Keratinocyte (primary cell): ENCODE data around the gene S1PR4. TPM values are rescaled to one million over a fixed set of nuclear protein-coding genes. Genes with fewer than 3 reads are reported as not detected.

Source experiments
- DNase-seq: peaks from one replicate; pipeline ENCODE4 v3.0.0-alpha.2; 2011; ENCODE audit warnings: low read depth, missing footprints, low spot score
- FAIRE-seq: peaks from 2 replicates; lab custom pipeline; 2011; peaks lifted over from hg19 to GRCh38; lab: Jason Lieb, UNC
- H2AFZ ChIP-seq: 2 replicates; pipeline ENCODE4 v1.6.0; 2012; ENCODE audit warnings: low read length, control low read depth, inconsistent platforms; ENCODE audit not compliant: control insufficient read depth
- H3K27ac ChIP-seq: 2 replicates; pipeline ENCODE4 v1.5.1; 2011; ENCODE audit warnings: low read length; ENCODE audit not compliant: control insufficient read depth, insufficient read depth
- H3K27me3 ChIP-seq: 3 replicates; pipeline ENCODE4 v1.6.0; 2011; ENCODE audit warnings: low read length; ENCODE audit not compliant: control insufficient read depth, insufficient read depth; ENCODE audit errors: extremely low read depth
- H3K36me3 ChIP-seq, 2 experiments: 2 replicates in 1 of 2; 3 replicates in 1 of 2; pipeline ENCODE4 v1.5.1; 2011; ENCODE audit warnings: low read length in 2 of 2, mild to moderate bottlenecking in 1 of 2; ENCODE audit not compliant: control insufficient read depth in 2 of 2, insufficient read depth in 2 of 2; ENCODE audit errors: extremely low read depth in 1 of 2
- H3K4me1 ChIP-seq: 3 replicates; pipeline ENCODE4 v1.5.1; 2011; ENCODE audit warnings: low read length; ENCODE audit not compliant: control insufficient read depth, insufficient read depth; ENCODE audit errors: extremely low read depth
- H3K4me2 ChIP-seq: 3 replicates; pipeline ENCODE4 v1.6.0; 2011; ENCODE audit warnings: low read depth, low read length; ENCODE audit not compliant: control insufficient read depth, insufficient read depth; ENCODE audit errors: extremely low read depth
- H3K4me3 ChIP-seq, 3 experiments: fragments of 200-600 bp in 1 of 3; sonication (generic) in 1 of 3; 2 replicates in 2 of 3; 3 replicates in 1 of 3; pipeline ENCODE4 v1.5.1; 2011 to 2016; ENCODE audit warnings: low read length in 3 of 3, mild to moderate bottlenecking in 3 of 3, control low read depth in 2 of 3, inconsistent platforms in 1 of 3, low read depth in 1 of 3, mixed read lengths in 1 of 3, mixed run types in 1 of 3, moderate library complexity in 1 of 3; ENCODE audit not compliant: control insufficient read depth in 2 of 3, insufficient read depth in 2 of 3; ENCODE audit errors: extremely low read depth in 1 of 3
- H3K79me2 ChIP-seq: 2 replicates; pipeline ENCODE4 v1.6.0; 2012; ENCODE audit warnings: low read length; ENCODE audit not compliant: control insufficient read depth, insufficient read depth
- H3K9ac ChIP-seq: 3 replicates; pipeline ENCODE4 v1.6.0; 2011; ENCODE audit warnings: low read length; ENCODE audit not compliant: control insufficient read depth, insufficient read depth; ENCODE audit errors: extremely low read depth
- H3K9me1 ChIP-seq: 3 replicates; pipeline ENCODE4 v1.6.0; 2011; ENCODE audit warnings: low read length; ENCODE audit not compliant: control insufficient read depth, insufficient read depth; ENCODE audit errors: extremely low read depth
- H3K9me3 ChIP-seq: 2 replicates; pipeline ENCODE4 v1.5.1; 2012; ENCODE audit warnings: low read depth, low read length; ENCODE audit not compliant: control insufficient read depth
- H4K20me1 ChIP-seq: 3 replicates; pipeline ENCODE4 v1.6.0; 2011; ENCODE audit warnings: low read length; ENCODE audit not compliant: control insufficient read depth, insufficient read depth; ENCODE audit errors: extremely low read depth
- CTCF ChIP-seq, 3 experiments: IDR thresholded peaks in 1 of 3; conservative IDR thresholded peaks in 1 of 3; optimal IDR thresholded peaks in 1 of 3; 2 replicates in 2 of 3; 3 replicates in 1 of 3; pipeline versions ENCODE3 to v1.5.1; 2011; ENCODE audit warnings: low read length in 3 of 3, mild to moderate bottlenecking in 3 of 3, moderate library complexity in 2 of 3, control low read depth in 1 of 3, inconsistent platforms in 1 of 3; ENCODE audit not compliant: insufficient read depth in 2 of 3; ENCODE audit errors: extremely low read depth in 1 of 3
- EZH2 ChIP-seq: IDR thresholded peaks from one replicate; pipeline ENCODE4 v1.6.1; 2012; ENCODE audit warnings: inconsistent platforms, mild to moderate bottlenecking, low read length, moderate library complexity
- dilution Hi-C: fragments of 300-500 bp; cut with MboI; formaldehyde crosslinking; loops from one replicate; pipeline ENCODE4 v1.7.0; 2020; ENCODE audit warnings: low sequenced_read_pairs; ENCODE audit not compliant: extremely low pct_ligation_motif_present
- polyA plus RNA-seq, 5 experiments: library from polyadenylated mRNA; depleted of rRNA in 3 of 5; stranded (reverse) in 3 of 5; stranded (forward) in 1 of 5; unstranded in 1 of 5; fragments of >200 nt; gene quantifications; 1 replicate in 1 of 5; 2 replicates in 3 of 5; 3 replicates in 1 of 5; pipeline versions ENCODE4 v1.2.1 to v1.2.3, GENCODE V29; 2011 to 2012; ENCODE audit warnings: missing spikeins in 2 of 5, low read depth in 1 of 5, low replicate concordance in 1 of 5

The S1PR4 gene
- polyA plus RNA-seq, 1 donor (not counting 4 experiments of a cell fraction or from before 2014, with no cell fraction given): 0.08 TPM

GRCh38 chr19:3142781-3143337, 35.7 kb upstream of the S1PR4 start:
- Histone ChIP-seq H3K27me3 (no peaks in the 10 kb centered on the region), H3K9me3 (no peaks in the 10 kb centered on the region), H3K9ac (peak overlapping the region; percentile 77), H3K4me1 (peaks cover 20% of the 10 kb centered on the region), H4K20me1 (no peaks in the 10 kb centered on the region), H3K4me2 (peak overlapping the region; percentile 76), H2AFZ (no peak overlapping the region), H3K9me1 (no peaks in the 10 kb centered on the region), H3K79me2 (peaks cover 68% of the 10 kb centered on the region), H3K27ac (peak overlapping the region; percentile 92), H3K36me3 (peaks cover 10 to 21% of the 10 kb centered on the region in 2 experiments), H3K4me3 (no peak overlapping the region)
- dilution Hi-C loops: no loop called here
- FAIRE-seq (no peak), DNase-seq (no peak)
- TF ChIP-seq CTCF (optimal IDR thresholded peaks at IDR 0.05 in 1 of 3, IDR thresholded peaks at IDR 0.05 in 1 of 3, conservative IDR thresholded peaks at IDR 0.05 in 1 of 3; ENCODE audit: extremely low read depth in 1 of 3, insufficient read depth in 2 of 3, low read length in 3 of 3): no peak
- no peak for TF ChIP-seq EZH2

GRCh38 chr19:3145909-3146676, 32.5 kb upstream of the S1PR4 start:
- H3K27ac ChIP-seq: no peak overlapping the region
- H4K20me1 ChIP-seq: no peaks in the 10 kb centered on the region
- H3K36me3 ChIP-seq: peaks cover 29 to 39% of the 10 kb centered on the region in 2 experiments
- no peaks in the 10 kb centered on the region for H3K27me3 ChIP-seq
- H3K9ac ChIP-seq: no peak overlapping the region
- H3K4me1 ChIP-seq: peaks cover 18% of the 10 kb centered on the region
- H3K9me3 ChIP-seq: no peaks in the 10 kb centered on the region
- dilution Hi-C loops: no loop called here
- H3K4me3 ChIP-seq: no peak overlapping the region
- no peaks in the 10 kb centered on the region for H3K9me1 ChIP-seq
- H3K4me2 ChIP-seq: no peak overlapping the region
- DNase-seq (no peak), FAIRE-seq (no peak)
- H2AFZ ChIP-seq: no peak overlapping the region
- no peak for TF ChIP-seq EZH2
- H3K79me2 ChIP-seq: peaks cover 67% of the 10 kb centered on the region
